Right renal cortex interstitium (tissue), 3 donors: ENCODE results near the gene LRRC71. TPM values are rescaled to one million over a fixed set of nuclear protein-coding genes. Genes with fewer than 3 reads are reported as not detected.
"Not testable (repeated sequence)": the region's sequence is repeated elsewhere in the genome, so short reads cannot be mapped to it uniquely, and the experiment has no call there.

Source experiments
- DNase-seq, 3 donors: peaks; one replicate each; pipeline ENCODE4 v3.0.0-alpha.2; 2013; ENCODE audit warnings: low read depth in 3 of 3, low spot score in 2 of 3
- polyA plus RNA-seq, 3 donors: library from polyadenylated mRNA; unstranded; fragments of 120-200 nt; gene quantifications; one replicate each; pipeline ENCODE4 v1.2.1, GENCODE V29; 2013; ENCODE audit not compliant: insufficient read length in 3 of 3

LRRC71 gene
- polyA plus RNA-seq, 3 donors = 0.26 to 0.40 (median 0.35) TPM

DNA sequence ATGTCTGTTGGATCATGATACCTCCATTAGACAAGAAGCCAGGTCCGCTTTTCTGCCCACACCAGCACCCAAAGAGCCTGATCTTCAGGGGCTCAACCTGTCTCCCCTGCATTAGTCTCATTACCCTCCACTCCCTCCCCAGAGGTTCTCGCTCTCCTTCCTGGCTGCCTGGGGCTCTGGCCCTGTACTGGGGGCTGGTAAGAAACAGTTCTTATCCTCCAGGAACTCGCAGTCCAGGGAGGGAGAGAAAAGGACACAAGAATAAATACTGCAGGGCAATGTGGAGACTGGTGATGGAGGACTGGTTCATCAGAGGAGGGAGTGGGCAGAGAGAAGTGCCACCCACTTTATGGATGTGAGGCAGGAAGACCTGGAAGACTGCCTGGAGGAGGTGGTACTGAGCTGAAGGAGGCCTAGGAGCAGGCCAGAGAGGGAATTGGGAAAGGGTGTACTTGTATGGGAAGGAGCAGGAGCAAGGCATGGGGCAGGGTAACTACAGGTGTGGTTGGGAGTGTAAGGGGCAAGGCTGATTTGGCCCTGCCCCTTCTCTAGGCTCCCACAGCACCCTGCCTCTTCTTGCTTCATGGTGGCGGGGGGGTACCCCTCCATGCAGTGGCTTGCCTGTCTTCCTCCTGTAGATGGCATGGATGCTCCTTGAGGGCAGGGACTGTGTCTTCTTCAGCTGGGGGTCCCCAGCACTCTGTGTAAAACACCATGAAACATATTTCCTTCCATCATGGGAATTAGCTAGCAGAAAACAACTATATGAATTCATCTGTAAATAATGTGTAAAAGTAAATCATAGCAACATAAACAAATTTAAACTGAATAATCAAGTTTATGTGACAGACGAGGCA is 5.0 kb downstream of the LRRC71 start:
- DNase-seq = no peak

DNA sequence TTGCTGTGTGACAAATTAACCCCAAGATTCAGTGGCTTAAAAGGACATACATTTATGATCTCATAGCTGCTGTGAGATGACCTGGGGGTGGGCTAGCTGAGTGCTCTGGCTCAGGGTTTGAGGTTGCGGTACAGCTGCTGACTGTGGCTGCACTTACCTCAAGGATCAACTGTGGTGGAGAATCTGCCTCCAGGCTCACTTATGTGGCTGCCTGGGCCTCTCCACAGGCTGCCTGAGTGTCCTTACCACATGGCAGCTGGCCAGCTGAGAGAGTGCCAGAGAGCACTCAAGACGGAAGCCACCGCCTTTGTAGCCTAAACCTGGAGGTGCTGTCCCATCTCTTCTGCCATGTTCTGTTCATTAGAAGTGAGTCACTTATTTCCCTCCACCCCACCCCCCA is 5.7 kb downstream of the LRRC71 start:
- DNase-seq = no peak

- DNase-seq = not testable (repeated sequence)
These were observed 6.3 kb downstream of the LRRC71 start for GRCh38 chr1:156926695-156927094.

GRCh38 chr1:156927215-156928042 is 7.0 kb downstream of the LRRC71 start:
- DNase-seq = peak in 1 of 3 donors; percentile 64

DNA sequence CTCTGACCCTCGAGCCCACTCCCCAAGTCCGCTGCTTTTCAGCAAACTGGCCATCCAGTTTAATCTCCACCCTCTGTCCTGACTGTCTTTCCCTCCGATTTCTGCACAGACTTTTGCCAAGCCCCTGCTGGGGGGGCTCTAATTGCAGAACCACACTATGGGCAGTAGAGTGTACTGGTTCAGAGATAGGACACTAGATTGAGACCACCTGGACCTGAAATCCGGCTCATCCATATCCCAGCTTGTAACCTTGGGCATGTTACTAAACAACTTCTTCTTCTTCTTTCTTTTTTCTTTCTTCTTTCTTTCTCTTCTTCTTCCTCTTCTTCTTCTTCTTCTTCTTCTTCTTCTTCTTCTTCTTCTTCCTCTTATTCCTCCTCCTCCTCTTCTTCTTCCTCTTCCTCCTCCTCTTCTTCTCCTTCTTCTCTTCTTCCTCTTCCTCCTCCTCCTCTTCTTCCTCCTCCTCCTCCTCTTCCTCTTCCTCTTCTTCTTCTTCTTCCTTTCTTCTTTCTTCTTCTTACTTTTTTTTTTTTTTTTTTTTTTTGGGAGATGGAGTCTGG is 7.7 kb downstream of the LRRC71 start:
- DNase-seq = no peak

DNA sequence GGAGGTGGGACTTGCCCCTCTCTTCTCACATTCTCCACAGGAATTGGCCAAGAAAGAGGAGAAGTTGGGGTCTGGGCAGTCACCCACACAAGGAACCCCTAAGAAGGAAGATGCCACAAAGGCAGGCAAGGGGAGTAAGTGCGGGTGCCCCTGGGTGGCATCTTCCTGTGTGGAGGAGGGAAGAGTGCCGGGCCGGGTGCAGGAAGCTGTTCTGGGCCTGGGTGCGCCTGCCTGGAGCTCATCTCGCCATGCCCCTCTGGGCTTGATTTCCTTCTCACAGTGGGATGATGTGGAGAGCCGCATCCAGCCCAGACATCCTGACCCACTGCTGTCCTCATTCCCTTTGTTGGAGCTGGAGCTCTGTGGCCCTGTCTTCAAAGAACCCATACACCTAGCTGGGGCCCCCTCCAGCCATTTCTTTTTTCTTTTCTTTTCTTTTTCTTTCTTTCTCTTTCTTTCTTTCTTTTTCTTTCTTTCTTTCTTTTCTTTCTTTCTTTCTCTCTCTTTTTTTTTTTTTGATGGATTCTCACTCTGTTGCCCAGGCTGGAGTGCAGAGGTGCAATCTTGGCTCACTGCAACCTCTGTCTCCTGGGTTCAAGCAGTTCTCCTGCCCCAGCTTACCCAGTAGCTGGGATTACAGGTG is 9.3 kb downstream of the LRRC71 start:
- DNase-seq = no peak

DNA sequence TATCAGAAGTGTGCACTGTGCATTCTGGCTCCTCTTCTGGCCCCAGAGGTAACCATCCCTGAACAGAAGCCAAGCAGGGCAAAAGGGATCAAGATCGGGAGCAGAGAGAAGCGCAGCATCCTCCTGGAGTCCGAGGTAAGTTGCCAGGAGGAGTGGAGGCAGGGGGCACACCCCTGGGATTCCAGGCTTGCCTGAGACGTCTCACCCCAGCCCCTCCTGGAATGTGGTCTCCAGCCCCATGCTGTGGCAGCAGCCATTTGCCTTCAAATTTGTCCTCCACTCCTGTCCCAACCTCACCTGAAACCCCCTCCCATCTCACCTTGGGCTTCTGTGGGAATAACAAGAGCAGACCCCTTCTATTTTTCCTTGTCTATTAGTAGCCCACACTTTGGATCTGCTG is 10.1 kb downstream of the LRRC71 start:
- DNase-seq = no peak

DNA sequence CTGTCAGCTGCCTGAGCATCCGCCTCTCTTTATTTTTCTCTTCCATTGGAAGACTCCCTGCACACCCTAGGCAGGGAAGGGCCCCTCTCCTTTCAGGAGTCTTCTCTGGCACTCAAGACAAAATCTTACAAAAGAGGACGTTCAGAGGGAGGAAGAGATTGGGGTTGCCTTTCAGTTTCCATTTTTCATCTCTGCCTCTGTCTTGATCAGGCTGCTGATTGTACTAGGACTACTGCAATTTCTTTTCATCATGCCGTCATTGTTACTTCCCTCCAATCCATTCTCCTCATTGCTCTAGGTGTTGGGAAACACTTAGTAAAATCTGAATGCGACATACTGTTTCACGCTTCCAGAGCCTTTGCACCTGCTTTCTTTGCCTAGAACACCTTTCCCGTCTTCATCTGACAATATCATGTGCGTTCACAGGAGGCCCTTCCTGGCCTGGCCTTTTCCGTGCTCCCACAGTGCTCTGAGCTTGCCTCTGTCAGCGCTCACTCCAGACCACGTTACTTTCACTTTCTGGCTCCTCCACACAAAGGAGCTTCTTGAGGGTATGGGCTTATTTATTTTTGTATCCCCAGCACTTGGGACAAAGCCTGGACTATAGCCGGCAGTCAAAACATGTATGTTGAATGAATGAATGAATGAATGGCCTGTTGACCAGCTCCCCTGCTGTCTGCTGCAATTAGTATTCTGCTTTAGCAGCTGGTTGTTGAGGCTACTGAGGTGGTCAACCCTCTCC is 10.9 kb downstream of the LRRC71 start:
- DNase-seq = no peak

GRCh38 chr1:156931974-156932710 is 11.7 kb downstream of the LRRC71 start:
- DNase-seq = no peak

DNA sequence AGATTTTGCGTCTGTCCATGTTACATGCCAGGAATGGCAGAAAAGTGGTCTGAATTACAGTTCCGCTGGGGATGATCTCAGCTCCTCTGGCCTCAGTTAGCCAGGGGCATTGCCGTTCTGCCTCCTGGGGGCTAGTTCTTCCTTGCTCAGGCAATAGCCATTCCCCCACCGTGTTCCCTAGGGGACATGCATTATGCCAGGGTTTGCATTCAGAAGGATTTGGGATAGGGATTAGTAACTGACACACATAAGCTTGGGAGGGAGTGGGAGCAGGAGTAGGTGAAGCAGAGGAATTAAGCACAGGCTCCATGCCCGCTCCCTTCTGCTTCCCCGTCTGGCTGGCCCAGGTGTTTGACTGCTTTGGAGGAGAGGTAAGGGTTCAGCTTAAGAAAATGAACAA is 12.7 kb downstream of the LRRC71 start:
- DNase-seq = no peak

GRCh38 chr1:156935505-156936128 is 15.2 kb downstream of the LRRC71 start:
- DNase-seq = no peak

DNA sequence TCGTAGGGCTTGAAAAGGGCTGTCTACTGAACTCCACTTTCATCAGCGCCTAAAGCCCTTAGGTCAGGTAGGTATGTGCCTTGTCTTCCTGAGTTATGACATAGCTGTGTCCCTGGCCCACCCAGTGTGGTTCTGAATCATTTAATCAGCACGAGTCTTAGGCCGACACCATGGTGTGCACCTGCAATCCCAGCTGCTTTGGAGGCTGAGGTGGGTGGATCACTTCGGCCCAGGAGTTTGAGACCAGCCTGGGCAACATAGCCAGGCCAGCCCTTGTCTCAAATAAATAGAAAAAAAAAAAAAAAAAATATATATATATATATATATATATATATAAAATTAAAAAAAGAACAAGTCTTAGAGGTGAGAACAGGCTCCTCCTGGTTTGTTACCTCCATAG is 15.8 kb downstream of the LRRC71 start:
- DNase-seq = no peak

GRCh38 chr1:156936721-156937220 is 16.3 kb downstream of the LRRC71 start:
- no peak for DNase-seq

DNA sequence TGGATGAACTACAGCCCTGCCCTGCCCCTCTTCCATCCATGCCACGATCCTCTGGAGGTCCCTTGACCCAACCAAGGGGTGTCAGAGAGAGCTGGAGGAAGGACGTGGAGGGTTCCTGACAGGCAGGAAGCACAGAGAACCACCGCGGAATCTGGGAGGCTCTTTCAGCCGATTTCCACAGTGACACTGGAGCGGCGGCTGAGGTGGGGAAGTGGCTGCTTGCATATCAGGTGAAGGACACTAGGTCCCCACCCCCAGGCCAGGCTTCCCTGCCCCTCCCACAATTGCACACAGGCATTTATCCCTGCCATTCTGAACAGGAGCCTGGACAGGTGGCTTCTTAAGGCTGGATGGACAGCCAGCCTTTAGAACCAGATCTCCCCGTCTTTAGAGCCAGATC is 17.5 kb downstream of the LRRC71 start:
- DNase-seq = no peak

- DNase-seq = no peak
These were observed 18.4 kb downstream of the LRRC71 start for GRCh38 chr1:156938813-156939212.

- DNase-seq = no peak
These were observed 19.4 kb downstream of the LRRC71 start for GRCh38 chr1:156939786-156940334.

GRCh38 chr1:156941675-156942074 is 21.2 kb downstream of the LRRC71 start:
- DNase-seq = no peak

- DNase-seq = no peak
These were observed 21.7 kb downstream of the LRRC71 start for GRCh38 chr1:156942176-156942575.

DNA sequence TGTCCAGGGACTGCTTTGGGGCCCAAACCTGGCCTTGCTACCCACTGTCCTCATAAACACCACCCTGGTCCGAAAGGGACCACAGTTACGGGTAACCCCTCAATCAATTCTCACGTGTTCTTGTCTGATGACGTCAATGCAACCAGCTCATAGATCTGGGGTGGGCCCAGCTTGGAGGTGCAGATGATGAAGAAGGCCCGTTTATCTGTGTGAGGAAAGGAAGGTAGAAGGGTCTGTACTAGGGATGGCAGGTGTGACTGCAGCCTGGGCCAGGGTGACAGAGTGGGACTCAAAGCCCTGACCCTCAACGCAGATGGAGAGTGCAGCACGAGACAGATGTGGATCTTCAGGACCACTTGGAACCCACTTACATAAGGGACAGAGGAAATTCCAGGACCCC is 22.1 kb downstream of the LRRC71 start:
- DNase-seq = no peak
